GM13977 (cell line): ENCODE results near the gene HPN.
"Not testable (repeated sequence)": the region's sequence is repeated elsewhere in the genome, so short reads cannot be mapped to it uniquely, and the experiment has no call there.

Experiments
- DNase-seq: peaks from one replicate; pipeline ENCODE4 v3.0.0; 2012; ENCODE audit warnings: low spot score
- in situ Hi-C: fragments of 300-500 bp; cut with MboI; formaldehyde crosslinking; loops from one replicate; pipeline ENCODE4 v1.12.0; 2022; ENCODE audit warnings: low sequenced_read_pairs, low pct_unique_long_range_greater_than_20kb, mixed read lengths, inconsistent platforms; ENCODE audit not compliant: unreplicated experiment
- TF ChIP-seq, protein P1 (sequence below): IDR thresholded peaks from 2 replicates; pipeline ENCODE4 v1.5.1; 2012; ENCODE audit warnings: mild to moderate bottlenecking, control low read depth; ENCODE audit not compliant: insufficient read depth; ENCODE audit errors: extremely low read depth, missing control alignments

Gene HPN

GRCh38 chr19:35041548-35042055 is at the start of gene HPN:
Gene HPN (plus strand): TSS chr19:35041721. CDS start chr19:35042507, 786 bp downstream.
- in situ Hi-C loops: no loop called here
- TF ChIP-seq, protein P1, sequence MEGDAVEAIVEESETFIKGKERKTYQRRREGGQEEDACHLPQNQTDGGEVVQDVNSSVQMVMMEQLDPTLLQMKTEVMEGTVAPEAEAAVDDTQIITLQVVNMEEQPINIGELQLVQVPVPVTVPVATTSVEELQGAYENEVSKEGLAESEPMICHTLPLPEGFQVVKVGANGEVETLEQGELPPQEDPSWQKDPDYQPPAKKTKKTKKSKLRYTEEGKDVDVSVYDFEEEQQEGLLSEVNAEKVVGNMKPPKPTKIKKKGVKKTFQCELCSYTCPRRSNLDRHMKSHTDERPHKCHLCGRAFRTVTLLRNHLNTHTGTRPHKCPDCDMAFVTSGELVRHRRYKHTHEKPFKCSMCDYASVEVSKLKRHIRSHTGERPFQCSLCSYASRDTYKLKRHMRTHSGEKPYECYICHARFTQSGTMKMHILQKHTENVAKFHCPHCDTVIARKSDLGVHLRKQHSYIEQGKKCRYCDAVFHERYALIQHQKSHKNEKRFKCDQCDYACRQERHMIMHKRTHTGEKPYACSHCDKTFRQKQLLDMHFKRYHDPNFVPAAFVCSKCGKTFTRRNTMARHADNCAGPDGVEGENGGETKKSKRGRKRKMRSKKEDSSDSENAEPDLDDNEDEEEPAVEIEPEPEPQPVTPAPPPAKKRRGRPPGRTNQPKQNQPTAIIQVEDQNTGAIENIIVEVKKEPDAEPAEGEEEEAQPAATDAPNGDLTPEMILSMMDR: no peak
- no peak for DNase-seq

GRCh38 chr19:34992582-34992981 is 48.9 kb upstream of the HPN start:
- in situ Hi-C loops, DNase-seq: not testable (repeated sequence)

DNA sequence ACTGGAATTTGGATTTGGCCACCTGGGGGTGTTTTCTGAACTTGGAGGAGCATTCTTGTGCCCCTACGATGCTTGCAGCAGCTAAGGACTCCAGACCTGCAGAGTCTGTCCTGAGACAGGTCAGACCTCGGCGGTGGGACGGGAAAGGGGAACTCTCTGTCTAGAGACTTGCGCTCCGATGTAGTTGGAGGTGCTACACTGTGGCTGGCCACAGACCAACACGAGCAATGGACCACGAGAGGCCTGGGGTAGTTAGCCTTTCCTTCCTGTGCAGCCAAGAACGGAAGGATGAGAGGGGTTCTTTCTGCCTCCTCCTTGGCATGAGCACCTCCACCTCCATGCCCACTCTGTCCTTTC is 47.3 kb upstream of the HPN start:
- no peak for DNase-seq
- in situ Hi-C loops: no loop called here

GRCh38 chr19:34994643-34995541 is 46.6 kb upstream of the HPN start:
- TF ChIP-seq, protein P1: no peak
- in situ Hi-C loops: no loop called here
- no peak for DNase-seq

More for the DNA sequence above, 47.3 kb upstream of the HPN start:
- TF ChIP-seq, protein P1: no peak

- TF ChIP-seq, protein P1: no peak
- DNase-seq: no peak
- in situ Hi-C loops: no loop called here
Measured at GRCh38 chr19:34995551-34995950, 46.0 kb upstream of the HPN start.

- TF ChIP-seq, protein P1: no peak
- DNase-seq: no peak
- in situ Hi-C loops: no loop called here
Measured at GRCh38 chr19:34997071-34997617, 44.4 kb upstream of the HPN start.

DNA sequence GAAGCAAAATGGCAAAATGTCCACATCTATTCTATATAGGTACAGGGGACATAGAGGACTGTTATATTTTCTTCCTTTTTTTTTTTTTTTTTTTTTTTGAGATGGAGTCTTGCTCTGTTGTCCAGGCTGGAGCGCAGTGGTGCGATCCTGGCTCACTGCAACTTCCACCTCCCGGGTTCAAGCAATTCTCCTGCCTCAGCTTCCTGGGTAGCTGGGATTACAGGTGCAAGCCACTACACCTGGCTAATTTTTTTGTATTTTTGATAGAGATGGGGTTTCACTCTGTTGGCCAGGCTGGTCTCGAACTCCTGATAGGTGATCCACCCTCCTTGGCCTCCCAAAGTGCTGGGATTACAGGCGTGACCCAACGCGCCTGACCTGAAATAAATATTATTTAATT is 43.3 kb upstream of the HPN start:
- in situ Hi-C loops, DNase-seq: not testable (repeated sequence)
